Endothelial cell of umbilical vein (primary cell): ENCODE measurements around the gene BLM. TPM values are rescaled to one million over a fixed set of nuclear protein-coding genes. Genes with fewer than 3 reads are reported as not detected.

Experiments used
- BruUV-seq: library from RNA; stranded (reverse); fragments of 400-500 nt; replicated peaks from 2 replicates; lab custom pipeline; 2021; lab: Mats Ljungman, UMichigan
- CTCF ChIA-PET: fragments of 300-600, 350-600 bp; sonication (Branson Sonifier 250); formaldehyde crosslinking; loops from one replicate; lab custom pipeline; 2021; ENCODE audit warnings: antibody characterized with exemption, inconsistent platforms; lab: Charles Lee
- POLR2A ChIA-PET: fragments of 300-600, 350-600 bp; sonication (Branson Sonifier 250); formaldehyde crosslinking; loops from one replicate; lab custom pipeline; 2021; ENCODE audit warnings: antibody characterized with exemption, inconsistent platforms; lab: Charles Lee
- DNase-seq: peaks from one replicate; pipeline ENCODE4 v3.0.0-alpha.2; 2011; ENCODE audit warnings: low read depth, low spot score
- FAIRE-seq: peaks from 2 replicates; lab custom pipeline; 2011; peaks lifted over from hg19 to GRCh38; lab: Jason Lieb, UNC
- H2AFZ ChIP-seq: 2 replicates; pipeline ENCODE4 v1.6.0; 2012; ENCODE audit warnings: low read depth, low read length, control low read depth, inconsistent platforms
- H3K27ac ChIP-seq: 2 replicates; pipeline ENCODE4 v1.5.1; 2011; ENCODE audit warnings: low read depth, mild to moderate bottlenecking, control low read depth, low read length, moderate library complexity; ENCODE audit not compliant: insufficient read depth
- H3K27me3 ChIP-seq, 2 experiments: 2 replicates each; pipeline versions ENCODE4 v1.6.0 to v1.6.1; 2011; ENCODE audit warnings: low read length in 2 of 2, mixed read lengths in 1 of 2; ENCODE audit not compliant: control insufficient read depth in 2 of 2, insufficient read depth in 2 of 2
- H3K36me3 ChIP-seq, 2 experiments: 2 replicates in 1 of 2; 3 replicates in 1 of 2; pipeline ENCODE4 v1.5.1; 2011; ENCODE audit warnings: low read length in 2 of 2, mild to moderate bottlenecking in 1 of 2, moderate library complexity in 1 of 2; ENCODE audit not compliant: control insufficient read depth in 2 of 2, insufficient read depth in 2 of 2; ENCODE audit errors: extremely low read depth in 1 of 2
- H3K4me1 ChIP-seq: 3 replicates; pipeline ENCODE4 v1.5.1; 2011; ENCODE audit warnings: mild to moderate bottlenecking, low read length; ENCODE audit not compliant: control insufficient read depth, insufficient read depth; ENCODE audit errors: extremely low read depth
- H3K4me2 ChIP-seq: 2 replicates; pipeline ENCODE4 v1.6.1; 2011; ENCODE audit warnings: low read length, control low read depth, mixed read lengths; ENCODE audit not compliant: insufficient read depth
- H3K4me3 ChIP-seq, 3 experiments: fragments of 200-600 bp in 1 of 3; sonication (generic), shearing (Covaris generic) in 1 of 3; replicated peaks in 1 of 3; 2 replicates each; pipeline ENCODE4 v1.5.1; 2011 to 2016; ENCODE audit warnings: control low read depth in 3 of 3, low read length in 3 of 3, mild to moderate bottlenecking in 2 of 3, inconsistent platforms in 1 of 3, low read depth in 1 of 3, moderate library complexity in 1 of 3; ENCODE audit not compliant: insufficient read depth in 1 of 3
- H3K79me2 ChIP-seq: 2 replicates; pipeline ENCODE4 v1.6.0; 2012; ENCODE audit warnings: low read length, inconsistent platforms; ENCODE audit not compliant: control insufficient read depth, insufficient read depth
- H3K9ac ChIP-seq: replicated peaks from 2 replicates; pipeline ENCODE3; 2011; ENCODE audit warnings: low read length, control low read depth; ENCODE audit not compliant: insufficient read depth; ENCODE audit errors: extremely low read depth
- H3K9me1 ChIP-seq: replicated peaks from 3 replicates; pipeline ENCODE4 v1.6.0; 2011; ENCODE audit warnings: mild to moderate bottlenecking, low read length; ENCODE audit not compliant: control insufficient read depth, insufficient read depth; ENCODE audit errors: extremely low read depth
- H3K9me3 ChIP-seq: replicated peaks from 2 replicates; pipeline ENCODE4 v1.5.1; 2012; ENCODE audit warnings: low read length, inconsistent platforms; ENCODE audit not compliant: control insufficient read depth, insufficient read depth
- H4K20me1 ChIP-seq: replicated peaks from 2 replicates; pipeline ENCODE3; 2011; ENCODE audit warnings: mild to moderate bottlenecking, low read length; ENCODE audit not compliant: control insufficient read depth, insufficient read depth; ENCODE audit errors: extremely low read depth
- EZH2 ChIP-seq: IDR thresholded peaks from 2 replicates; pipeline ENCODE4 v1.6.1; 2012; ENCODE audit warnings: borderline replicate concordance, low read depth, mild to moderate bottlenecking, moderate library complexity, low read length, inconsistent platforms; ENCODE audit not compliant: severe bottlenecking
- FOS ChIP-seq: IDR thresholded peaks from 2 replicates; pipeline ENCODE4 v1.6.1; 2011; ENCODE audit warnings: mild to moderate bottlenecking, low read length, moderate library complexity, borderline replicate concordance; ENCODE audit not compliant: insufficient read depth
- GATA2 ChIP-seq: IDR thresholded peaks from 2 replicates; pipeline ENCODE4 v1.7.0; 2011; ENCODE audit warnings: low read depth, mild to moderate bottlenecking, moderate library complexity, mixed read lengths, low read length; ENCODE audit not compliant: insufficient read length, insufficient read depth
- JUN ChIP-seq: IDR thresholded peaks from 2 replicates; pipeline ENCODE4 v1.6.1; 2011; ENCODE audit warnings: borderline replicate concordance, low read depth; ENCODE audit not compliant: insufficient read length, insufficient read depth
- MYC ChIP-seq: IDR thresholded peaks from one replicate; pipeline ENCODE4 v1.6.1; 2011; ENCODE audit warnings: mild to moderate bottlenecking, low read depth, low read length
- POLR2A ChIP-seq: IDR thresholded peaks from 2 replicates; pipeline ENCODE4 v1.6.1; 2012; ENCODE audit warnings: low read depth, mild to moderate bottlenecking, control low read depth, low read length
- POLR2AphosphoS5 ChIP-seq: IDR thresholded peaks from 2 replicates; pipeline ENCODE4 v1.6.1; 2012; ENCODE audit warnings: low read depth, mild to moderate bottlenecking, control low read depth, low read length, moderate library complexity; ENCODE audit not compliant: insufficient read depth
- dilution Hi-C: fragments of 300-500 bp; cut with MboI; formaldehyde crosslinking; loops from one replicate; pipeline ENCODE4 v1.15.0; 2019; ENCODE audit warnings: low sequenced_read_pairs; ENCODE audit not compliant: extremely low pct_ligation_motif_present
- intact Hi-C: fragments of 100-400 bp; cut with micrococcal nuclease; formaldehyde crosslinking; loops from one replicate; pipeline ENCODE4 v1.10.0; 2022
- polyA plus RNA-seq, 4 experiments: library from polyadenylated mRNA; depleted of rRNA in 3 of 4; stranded (reverse) in 3 of 4; unstranded in 1 of 4; fragments of >200 nt; gene quantifications; 2 replicates each; pipeline versions ENCODE4 v1.2.1 to v1.2.3, GENCODE V29; 2011 to 2012; ENCODE audit warnings: missing spikeins in 1 of 4
- total RNA-seq: library from RNA; stranded (reverse); gene quantifications from 2 replicates; pipeline ENCODE4 v1.2.3, GENCODE V29; 2021
- TF ChIP-seq, protein P1 (sequence below), 2 donors: IDR thresholded peaks; 1 replicate in 1 of 2; 2 replicates in 1 of 2; pipeline ENCODE4 v1.5.1; 2011; ENCODE audit warnings: low read length in 2 of 2, mild to moderate bottlenecking in 2 of 2, moderate library complexity in 2 of 2, control low read depth in 1 of 2, inconsistent platforms in 1 of 2, low read depth in 1 of 2; ENCODE audit not compliant: insufficient read depth in 1 of 2; ENCODE audit errors: extremely low read depth in 1 of 2
- TF ChIP-seq, protein P2 (sequence below): IDR thresholded peaks from 2 replicates; pipeline ENCODE4 v1.6.1; 2011; ENCODE audit not compliant: insufficient read depth, insufficient read length

Gene BLM
- total and polyA plus RNA-seq, 2 donors (not counting 3 experiments of a cell fraction or from before 2014, with no cell fraction given): 3.8 to 17.3 TPM

DNA sequence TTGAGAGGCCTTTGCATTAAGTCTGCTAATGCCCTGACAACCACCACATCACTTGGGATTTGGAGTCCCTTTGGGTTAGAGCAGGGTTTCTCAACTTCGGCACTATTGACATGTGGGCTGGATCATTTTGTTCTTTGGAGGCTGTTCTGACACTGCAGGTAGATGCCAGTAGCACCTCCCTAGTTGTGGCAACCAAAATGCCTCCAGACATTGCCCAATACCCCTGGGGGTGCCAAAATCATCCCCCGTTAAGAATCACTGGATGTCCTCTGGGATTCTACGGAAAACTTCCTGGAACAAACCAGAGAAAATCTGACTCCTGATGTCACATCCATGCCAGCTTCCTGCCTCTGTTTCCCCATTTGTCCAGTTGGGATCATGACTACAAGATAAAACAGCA, 37.2 kb upstream of the BLM start:
- H3K27me3 ChIP-seq: no peaks in the 10 kb centered on the region

More for the DNA sequence above, 37.2 kb upstream of the BLM start:
- TF ChIP-seq GATA2: no peak
- TF ChIP-seq POLR2A: no peak
- TF ChIP-seq, protein P1, sequence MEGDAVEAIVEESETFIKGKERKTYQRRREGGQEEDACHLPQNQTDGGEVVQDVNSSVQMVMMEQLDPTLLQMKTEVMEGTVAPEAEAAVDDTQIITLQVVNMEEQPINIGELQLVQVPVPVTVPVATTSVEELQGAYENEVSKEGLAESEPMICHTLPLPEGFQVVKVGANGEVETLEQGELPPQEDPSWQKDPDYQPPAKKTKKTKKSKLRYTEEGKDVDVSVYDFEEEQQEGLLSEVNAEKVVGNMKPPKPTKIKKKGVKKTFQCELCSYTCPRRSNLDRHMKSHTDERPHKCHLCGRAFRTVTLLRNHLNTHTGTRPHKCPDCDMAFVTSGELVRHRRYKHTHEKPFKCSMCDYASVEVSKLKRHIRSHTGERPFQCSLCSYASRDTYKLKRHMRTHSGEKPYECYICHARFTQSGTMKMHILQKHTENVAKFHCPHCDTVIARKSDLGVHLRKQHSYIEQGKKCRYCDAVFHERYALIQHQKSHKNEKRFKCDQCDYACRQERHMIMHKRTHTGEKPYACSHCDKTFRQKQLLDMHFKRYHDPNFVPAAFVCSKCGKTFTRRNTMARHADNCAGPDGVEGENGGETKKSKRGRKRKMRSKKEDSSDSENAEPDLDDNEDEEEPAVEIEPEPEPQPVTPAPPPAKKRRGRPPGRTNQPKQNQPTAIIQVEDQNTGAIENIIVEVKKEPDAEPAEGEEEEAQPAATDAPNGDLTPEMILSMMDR (IDR thresholded peaks at IDR 0.05; ENCODE audit: extremely low read depth in 1 of 2, insufficient read depth in 1 of 2, low read depth in 1 of 2, low read length in 2 of 2): no peak
- TF ChIP-seq MYC: no peak
- TF ChIP-seq EZH2: no peak
- TF ChIP-seq, protein P2, sequence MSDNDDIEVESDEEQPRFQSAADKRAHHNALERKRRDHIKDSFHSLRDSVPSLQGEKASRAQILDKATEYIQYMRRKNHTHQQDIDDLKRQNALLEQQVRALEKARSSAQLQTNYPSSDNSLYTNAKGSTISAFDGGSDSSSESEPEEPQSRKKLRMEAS: no peak
- TF ChIP-seq FOS: no peak
- TF ChIP-seq POLR2AphosphoS5: no peak
- no peak for TF ChIP-seq JUN
- DNase-seq: no peak
- FAIRE-seq: no peak
- H3K9me3 ChIP-seq: no peaks in the 10 kb centered on the region
- no peaks in the 10 kb centered on the region for H4K20me1 ChIP-seq
- ChIA-PET CTCF (interaction anchor here (0.6 kb wide), 1 partner anchor 35 kb away, joined by 3 read pairs; no protein-coding TSS in a partner anchor), POLR2A (no interaction called here)
- H3K27ac ChIP-seq: no peak overlapping the region
- peaks cover 7% of the 10 kb centered on the region for H3K4me1 ChIP-seq
- dilution Hi-C loops: no loop called here
- H2AFZ ChIP-seq: no peak overlapping the region
- no peaks in the 10 kb centered on the region for H3K9me1 ChIP-seq
- H3K4me2 ChIP-seq: no peak overlapping the region
- H3K36me3 ChIP-seq: no peaks in the 10 kb centered on the region
- no TSS peak for BruUV-seq
- H3K9ac ChIP-seq: no peak overlapping the region
- intact Hi-C loops: no loop called here
- H3K79me2 ChIP-seq: no peaks in the 10 kb centered on the region
- no peak overlapping the region for H3K4me3 ChIP-seq
